ENCODE data around the gene DGKI. TPM values are rescaled to one million over a fixed set of nuclear protein-coding genes. Genes with fewer than 3 reads are reported as not detected.

The DGKI gene
- polyA plus RNA-seq, 2 of the 4 experiments (the other 2 are of a cell fraction): 0.05 to 0.08 TPM

- Histone ChIP-seq H3K4me2 (no peak overlapping the region), H3K9me3 (no peaks in the 10 kb centered on the region), H3K4me3 (no peak overlapping the region), H3K27ac (no peak overlapping the region), H3K4me1 (no peaks in the 10 kb centered on the region)
- ChIA-PET CTCF (no interaction called here), POLR2A (no interaction called here)
- TF ChIP-seq, protein P1, sequence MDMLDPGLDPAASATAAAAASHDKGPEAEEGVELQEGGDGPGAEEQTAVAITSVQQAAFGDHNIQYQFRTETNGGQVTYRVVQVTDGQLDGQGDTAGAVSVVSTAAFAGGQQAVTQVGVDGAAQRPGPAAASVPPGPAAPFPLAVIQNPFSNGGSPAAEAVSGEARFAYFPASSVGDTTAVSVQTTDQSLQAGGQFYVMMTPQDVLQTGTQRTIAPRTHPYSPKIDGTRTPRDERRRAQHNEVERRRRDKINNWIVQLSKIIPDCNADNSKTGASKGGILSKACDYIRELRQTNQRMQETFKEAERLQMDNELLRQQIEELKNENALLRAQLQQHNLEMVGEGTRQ (IDR thresholded peaks at IDR 0.05): no peak
- TF ChIP-seq EP300 (IDR thresholded peaks at IDR 0.05): no peak
- TF ChIP-seq, protein P2, sequence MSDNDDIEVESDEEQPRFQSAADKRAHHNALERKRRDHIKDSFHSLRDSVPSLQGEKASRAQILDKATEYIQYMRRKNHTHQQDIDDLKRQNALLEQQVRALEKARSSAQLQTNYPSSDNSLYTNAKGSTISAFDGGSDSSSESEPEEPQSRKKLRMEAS (IDR thresholded peaks at IDR 0.05): no peak
- no peak for TF ChIP-seq HEYL (CRISPR knock-in tag; IDR thresholded peaks at IDR 0.05)
- FAIRE-seq: no peak
- WGBS (ENCODE audit: missing lambda C conversion rate): 2% methylated on average over 3 of the region's 3 CpGs
- no peak for DNase-seq (ENCODE audit: low read depth in 1 of 2, low spot score in 1 of 2)
- no peak for ATAC-seq
These were observed 129.7 kb downstream of the DGKI start for GRCh38 chr7:137717045-137717444.

- DNase-seq (ENCODE audit: low read depth in 1 of 2, low spot score in 1 of 2) (no peak), ATAC-seq (no peak), FAIRE-seq (no peak)
- Histone ChIP-seq H3K4me3 (no peak overlapping the region), H3K9me3 (no peaks in the 10 kb centered on the region), H3K4me1 (no peaks in the 10 kb centered on the region), H3K27ac (no peak overlapping the region), H3K4me2 (no peak overlapping the region)
- no peak for TF ChIP-seq KDM5A (IDR thresholded peaks at IDR 0.05)
- TF ChIP-seq MAFK (IDR thresholded peaks at IDR 0.05; ENCODE audit: partially characterized antibody): no peak
- no peak for TF ChIP-seq TFCP2L1 (CRISPR knock-in tag; IDR thresholded peaks at IDR 0.05)
- TF ChIP-seq JUN (IDR thresholded peaks at IDR 0.05): no peak
- TF ChIP-seq, protein P3, sequence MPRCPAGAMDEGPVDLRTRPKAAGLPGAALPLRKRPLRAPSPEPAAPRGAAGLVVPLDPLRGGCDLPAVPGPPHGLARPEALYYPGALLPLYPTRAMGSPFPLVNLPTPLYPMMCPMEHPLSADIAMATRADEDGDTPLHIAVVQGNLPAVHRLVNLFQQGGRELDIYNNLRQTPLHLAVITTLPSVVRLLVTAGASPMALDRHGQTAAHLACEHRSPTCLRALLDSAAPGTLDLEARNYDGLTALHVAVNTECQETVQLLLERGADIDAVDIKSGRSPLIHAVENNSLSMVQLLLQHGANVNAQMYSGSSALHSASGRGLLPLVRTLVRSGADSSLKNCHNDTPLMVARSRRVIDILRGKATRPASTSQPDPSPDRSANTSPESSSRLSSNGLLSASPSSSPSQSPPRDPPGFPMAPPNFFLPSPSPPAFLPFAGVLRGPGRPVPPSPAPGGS (IDR thresholded peaks at IDR 0.05): no peak
- no peak for TF ChIP-seq CTCF (IDR thresholded peaks at IDR 0.05)
- no peak for TF ChIP-seq CHD2 (IDR thresholded peaks at IDR 0.05; ENCODE audit: low read length, partially characterized antibody)
- TF ChIP-seq, protein P4, sequence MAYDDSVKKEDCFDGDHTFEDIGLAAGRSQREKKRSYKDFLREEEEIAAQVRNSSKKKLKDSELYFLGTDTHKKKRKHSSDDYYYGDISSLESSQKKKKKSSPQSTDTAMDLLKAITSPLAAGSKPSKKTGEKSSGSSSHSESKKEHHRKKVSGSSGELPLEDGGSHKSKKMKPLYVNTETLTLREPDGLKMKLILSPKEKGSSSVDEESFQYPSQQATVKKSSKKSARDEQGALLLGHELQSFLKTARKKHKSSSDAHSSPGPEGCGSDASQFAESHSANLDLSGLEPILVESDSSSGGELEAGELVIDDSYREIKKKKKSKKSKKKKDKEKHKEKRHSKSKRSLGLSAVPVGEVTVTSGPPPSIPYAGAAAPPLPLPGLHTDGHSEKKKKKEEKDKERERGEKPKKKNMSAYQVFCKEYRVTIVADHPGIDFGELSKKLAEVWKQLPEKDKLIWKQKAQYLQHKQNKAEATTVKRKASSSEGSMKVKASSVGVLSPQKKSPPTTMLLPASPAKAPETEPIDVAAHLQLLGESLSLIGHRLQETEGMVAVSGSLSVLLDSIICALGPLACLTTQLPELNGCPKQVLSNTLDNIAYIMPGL (CRISPR knock-in tag; IDR thresholded peaks at IDR 0.05; ENCODE audit: borderline replicate concordance): no peak
- TF ChIP-seq RFX5 (IDR thresholded peaks at IDR 0.05): no peak
- TF ChIP-seq JUNB (IDR thresholded peaks at IDR 0.05): no peak
- TF ChIP-seq, protein P2 (IDR thresholded peaks at IDR 0.05): no peak
- no peak for TF ChIP-seq ELK1 (IDR thresholded peaks at IDR 0.05; ENCODE audit: low read depth, low read length)
- TF ChIP-seq SREBF2 (IDR thresholded peaks at IDR 0.05): no peak
- no peak for TF ChIP-seq ZC3H11A (IDR thresholded peaks at IDR 0.05)
- TF ChIP-seq RNF2 (IDR thresholded peaks at IDR 0.05; ENCODE audit: borderline replicate concordance, low read depth): no peak
- no peak for TF ChIP-seq GATA3 (IDR thresholded peaks at IDR 0.05; ENCODE audit: borderline replicate concordance)
- no peak for TF ChIP-seq ZFP36 (IDR thresholded peaks at IDR 0.05; ENCODE audit: borderline replicate concordance, partially characterized antibody)
- TF ChIP-seq TP53 (CRISPR knock-in tag; IDR thresholded peaks at IDR 0.05): no peak
- TF ChIP-seq ZNF302 (CRISPR knock-in tag; IDR thresholded peaks at IDR 0.05): no peak
- POLR2A ChIA-PET: no interaction called here
- CTCF ChIA-PET: no interaction called here
- WGBS (ENCODE audit: missing lambda C conversion rate): 14% methylated on average over 5 of the region's 5 CpGs
These were observed 130.7 kb downstream of the DGKI start for GRCh38 chr7:137716061-137716460.
